Measurements from ENCODE around the gene WARS2. TPM values are rescaled to one million over a fixed set of nuclear protein-coding genes. Genes with fewer than 3 reads are reported as not detected.

WARS2 gene
- total RNA-seq, 4 donors from 2014 or later: 13.3 to 28.1 (median 16.2) TPM

- WGBS: 12% methylated on average over 34 of the region's 34 CpGs
- Histone ChIP-seq H3K4me1 (peaks cover 52% of the 10 kb centered on the region), H3K9me3 (no peaks in the 10 kb centered on the region), H3K27ac (peak overlapping the region; percentile 84), H3K4me3 (peak overlapping the region; percentile 56), H3K36me3 (no peaks in the 10 kb centered on the region), H3K27me3 (peaks cover 90% of the 10 kb centered on the region)
- TF ChIP-seq, protein P1, sequence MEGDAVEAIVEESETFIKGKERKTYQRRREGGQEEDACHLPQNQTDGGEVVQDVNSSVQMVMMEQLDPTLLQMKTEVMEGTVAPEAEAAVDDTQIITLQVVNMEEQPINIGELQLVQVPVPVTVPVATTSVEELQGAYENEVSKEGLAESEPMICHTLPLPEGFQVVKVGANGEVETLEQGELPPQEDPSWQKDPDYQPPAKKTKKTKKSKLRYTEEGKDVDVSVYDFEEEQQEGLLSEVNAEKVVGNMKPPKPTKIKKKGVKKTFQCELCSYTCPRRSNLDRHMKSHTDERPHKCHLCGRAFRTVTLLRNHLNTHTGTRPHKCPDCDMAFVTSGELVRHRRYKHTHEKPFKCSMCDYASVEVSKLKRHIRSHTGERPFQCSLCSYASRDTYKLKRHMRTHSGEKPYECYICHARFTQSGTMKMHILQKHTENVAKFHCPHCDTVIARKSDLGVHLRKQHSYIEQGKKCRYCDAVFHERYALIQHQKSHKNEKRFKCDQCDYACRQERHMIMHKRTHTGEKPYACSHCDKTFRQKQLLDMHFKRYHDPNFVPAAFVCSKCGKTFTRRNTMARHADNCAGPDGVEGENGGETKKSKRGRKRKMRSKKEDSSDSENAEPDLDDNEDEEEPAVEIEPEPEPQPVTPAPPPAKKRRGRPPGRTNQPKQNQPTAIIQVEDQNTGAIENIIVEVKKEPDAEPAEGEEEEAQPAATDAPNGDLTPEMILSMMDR (IDR thresholded peaks at IDR 0.05): no peak
- TF ChIP-seq EP300 (IDR thresholded peaks at IDR 0.05) (no peak), POLR2A (IDR thresholded peaks at IDR 0.05) (no peak), POLR2AphosphoS5 (IDR thresholded peaks at IDR 0.05) (no peak)
- DNase-seq (ENCODE audit: low spot score in 2 of 2): no peak
Observed at GRCh38 chr1:118985640-118986554, 154.6 kb downstream of the WARS2 start.

- no peak for DNase-seq (ENCODE audit: low spot score in 2 of 2)
- peak overlapping the region; percentile 56 for H3K4me3 ChIP-seq
- H3K27ac ChIP-seq: peak overlapping the region; percentile 84
- WGBS: 18% methylated on average over 48 of the region's 48 CpGs
- peaks cover 52% of the 10 kb centered on the region for H3K4me1 ChIP-seq
- no peaks in the 10 kb centered on the region for H3K36me3 ChIP-seq
- no peaks in the 10 kb centered on the region for H3K9me3 ChIP-seq
- peaks cover 88% of the 10 kb centered on the region for H3K27me3 ChIP-seq
- TF ChIP-seq POLR2A (IDR thresholded peaks at IDR 0.05) (no peak), EP300 (IDR thresholded peaks at IDR 0.05) (no peak), POLR2AphosphoS5 (IDR thresholded peaks at IDR 0.05) (no peak)
- TF ChIP-seq, protein P1 (IDR thresholded peaks at IDR 0.05): no peak
Observed at GRCh38 chr1:118984722-118985639, 155.5 kb downstream of the WARS2 start.

DNA sequence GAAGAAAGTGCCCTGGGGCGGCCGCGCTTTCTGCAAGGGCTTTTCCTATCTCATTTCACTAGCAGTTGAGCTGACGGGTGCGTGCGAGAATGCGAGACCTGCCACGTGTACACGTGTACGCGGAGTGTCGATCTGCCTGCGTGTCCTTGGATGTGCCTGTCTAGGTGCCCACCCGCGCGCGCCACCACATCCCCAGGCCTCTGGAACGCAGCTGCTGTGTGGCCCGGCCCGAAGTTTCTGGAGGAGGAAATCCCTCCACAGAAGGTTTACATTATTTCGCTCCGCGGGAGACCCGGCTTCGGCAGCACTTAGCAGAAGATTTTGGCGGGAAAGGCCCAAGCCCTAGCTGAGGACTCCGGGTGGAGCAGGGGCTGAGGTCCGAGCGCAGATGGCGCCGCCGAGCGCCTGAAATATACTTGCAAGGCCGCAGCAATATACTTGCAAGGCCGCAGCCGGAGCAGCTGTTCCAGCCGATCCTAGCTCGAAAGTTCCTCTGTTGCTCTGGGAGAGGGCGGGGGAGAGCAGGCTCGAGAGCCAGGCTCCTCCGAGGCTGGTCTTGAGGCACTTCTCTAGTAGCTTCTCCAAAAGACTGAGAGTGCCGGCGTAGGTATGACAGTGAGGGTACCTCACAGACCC, 156.2 kb downstream of the WARS2 start:
- peak overlapping the region; percentile 56 for H3K4me3 ChIP-seq
- H3K36me3 ChIP-seq: no peaks in the 10 kb centered on the region
- TF ChIP-seq EP300 (IDR thresholded peaks at IDR 0.05) (no peak), POLR2A (IDR thresholded peaks at IDR 0.05) (no peak), POLR2AphosphoS5 (IDR thresholded peaks at IDR 0.05) (no peak)
- TF ChIP-seq, protein P1 (IDR thresholded peaks at IDR 0.05): no peak
- DNase-seq (ENCODE audit: low spot score in 2 of 2): peak in 1 of 2 donors; percentile 79
- no peaks in the 10 kb centered on the region for H3K9me3 ChIP-seq
- H3K27ac ChIP-seq: peak overlapping the region; percentile 84
- peaks cover 88% of the 10 kb centered on the region for H3K27me3 ChIP-seq
- 24% methylated on average over 27 of the region's 43 CpGs for WGBS
- peaks cover 59% of the 10 kb centered on the region for H3K4me1 ChIP-seq

GRCh38 chr1:118983558-118984041, 156.9 kb downstream of the WARS2 start:
- WGBS: 51% methylated on average over 22 of the region's 22 CpGs
- no peaks in the 10 kb centered on the region for H3K9me3 ChIP-seq
- TF ChIP-seq POLR2AphosphoS5 (IDR thresholded peaks at IDR 0.05) (no peak), EP300 (IDR thresholded peaks at IDR 0.05) (no peak), POLR2A (IDR thresholded peaks at IDR 0.05) (no peak)
- TF ChIP-seq, protein P1 (IDR thresholded peaks at IDR 0.05): no peak
- H3K36me3 ChIP-seq: no peaks in the 10 kb centered on the region
- H3K27me3 ChIP-seq: peaks cover 88% of the 10 kb centered on the region
- peaks cover 60% of the 10 kb centered on the region for H3K4me1 ChIP-seq
- no peak for DNase-seq (ENCODE audit: low spot score in 2 of 2)
- peak overlapping the region; percentile 16 for H3K27ac ChIP-seq
- H3K4me3 ChIP-seq: peak overlapping the region; percentile 56

Data from suprapubic skin (tissue), 4 donors.